Suprapubic skin (tissue), 4 donors: ENCODE results near the gene HOXA4. TPM values are rescaled to one million over a fixed set of nuclear protein-coding genes. Genes with fewer than 3 reads are reported as not detected.

ENCODE experiments used
- DNase-seq, 2 donors: peaks; one replicate each; pipeline ENCODE4 v3.0.0-alpha.2; 2019; ENCODE audit warnings: low spot score in 2 of 2
- H3K27ac ChIP-seq: fragments of 200-600 bp; sonication (generic); one replicate; pipeline ENCODE4 v1.5.1; 2019
- H3K27me3 ChIP-seq: fragments of 200-600 bp; sonication (generic); one replicate; pipeline ENCODE4 v1.5.1; 2019
- H3K36me3 ChIP-seq: fragments of 200-600 bp; sonication (generic); one replicate; pipeline ENCODE4 v1.5.1; 2019
- H3K4me1 ChIP-seq: fragments of 200-600 bp; sonication (generic); one replicate; pipeline ENCODE4 v1.5.1; 2019
- H3K4me3 ChIP-seq: fragments of 200-600 bp; sonication (generic); one replicate; pipeline ENCODE4 v1.5.1; 2019; ENCODE audit warnings: mild to moderate bottlenecking
- H3K9me3 ChIP-seq: fragments of 200-600 bp; sonication (generic); one replicate; pipeline ENCODE4 v1.5.1; 2019
- CTCF ChIP-seq, 2 donors: fragments of 200-600 bp in 1 of 2; fragments of 450-650 bp in 1 of 2; sonication (generic) in 1 of 2; IDR thresholded peaks; one replicate each; pipeline ENCODE4 v1.5.1; 2016 to 2019; ENCODE audit warnings: antibody characterized with exemption in 2 of 2, mild to moderate bottlenecking in 1 of 2, moderate library complexity in 1 of 2
- EP300 ChIP-seq: sonication (generic); formaldehyde crosslinking; IDR thresholded peaks from one replicate; pipeline ENCODE4 v1.6.1; 2017; ENCODE audit warnings: antibody characterized with exemption
- POLR2A ChIP-seq, 2 donors: fragments of 450-650 bp; IDR thresholded peaks; one replicate each; pipeline ENCODE4 v1.6.1; 2017; ENCODE audit warnings: antibody characterized with exemption in 2 of 2, mild to moderate bottlenecking in 2 of 2, moderate library complexity in 2 of 2
- POLR2AphosphoS5 ChIP-seq, 3 donors: sonication (generic); formaldehyde crosslinking; IDR thresholded peaks; one replicate each; pipeline ENCODE4 v1.6.1; 2017; ENCODE audit warnings: antibody characterized with exemption in 3 of 3
- WGBS: methylation state at CpG from one replicate; pipeline ENCODE4 v1.1.5; 2018; 5-methylcytosine and 5-hydroxymethylcytosine counted together
- total RNA-seq, 4 donors: library from RNA; depleted of rRNA; stranded (reverse); fragments of >200 nt; gene quantifications; one replicate each; pipeline ENCODE4 v1.1.0, GENCODE V29; 2016

The HOXA4 gene
- total RNA-seq, 4 donors from 2014 or later, result 1.8 to 4.7 (median 2.5) TPM

DNA sequence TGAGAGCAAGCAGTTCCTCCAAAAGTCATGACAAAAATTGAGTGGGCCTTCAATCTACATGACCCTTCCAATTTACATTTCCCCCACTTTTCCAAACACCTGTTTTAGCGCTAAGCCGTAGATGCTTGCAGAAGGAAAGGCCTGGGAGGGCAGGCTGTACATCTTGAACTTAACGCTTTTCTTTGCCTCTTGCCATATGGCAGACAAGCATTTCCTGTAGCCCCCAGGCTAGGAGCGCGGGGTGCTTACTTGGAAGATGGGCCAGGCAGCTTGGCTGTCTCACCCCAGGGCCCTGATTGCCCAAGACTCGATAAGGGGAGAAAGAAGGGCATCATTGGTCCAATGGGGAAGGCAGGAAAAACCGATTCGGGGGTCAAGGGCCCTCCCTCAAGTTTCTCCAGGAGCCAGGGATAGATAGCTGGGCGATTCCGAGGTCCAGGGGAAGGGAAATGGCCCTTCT lies 41.8 kb upstream of the HOXA4 start:
- 25% methylated on average over 10 of the region's 10 CpGs for WGBS
- H3K9me3 ChIP-seq, result no peaks in the 10 kb centered on the region
- peaks cover 82% of the 10 kb centered on the region for H3K4me1 ChIP-seq
- DNase-seq, result peak; percentile 74 to 79
- peak overlapping the region; percentile 94 for H3K27ac ChIP-seq
- TF ChIP-seq CTCF (IDR thresholded peaks at IDR 0.05) (no peak), POLR2AphosphoS5 (IDR thresholded peaks at IDR 0.05) (no peak), POLR2A (IDR thresholded peaks at IDR 0.05) (no peak), EP300 (no peak)
- H3K27me3 ChIP-seq, result peaks cover 13% of the 10 kb centered on the region
- no peaks in the 10 kb centered on the region for H3K36me3 ChIP-seq
- H3K4me3 ChIP-seq, result peak overlapping the region; percentile 84

- Histone ChIP-seq H3K27ac (peak overlapping the region; percentile 94), H3K36me3 (no peaks in the 10 kb centered on the region), H3K27me3 (peaks cover 16% of the 10 kb centered on the region), H3K4me1 (peaks cover 85% of the 10 kb centered on the region), H3K4me3 (peak overlapping the region; percentile 84), H3K9me3 (no peaks in the 10 kb centered on the region)
- TF ChIP-seq CTCF (IDR thresholded peaks at IDR 0.05) (no peak), POLR2AphosphoS5 (IDR thresholded peaks at IDR 0.05) (no peak), EP300 (no peak), POLR2A (IDR thresholded peaks at IDR 0.05) (no peak)
- peak; percentile 64 to 78 for DNase-seq
- 18% methylated on average over 30 of the region's 30 CpGs for WGBS
Observed at GRCh38 chr7:27171637-27172314, 41.2 kb upstream of the HOXA4 start.

DNA sequence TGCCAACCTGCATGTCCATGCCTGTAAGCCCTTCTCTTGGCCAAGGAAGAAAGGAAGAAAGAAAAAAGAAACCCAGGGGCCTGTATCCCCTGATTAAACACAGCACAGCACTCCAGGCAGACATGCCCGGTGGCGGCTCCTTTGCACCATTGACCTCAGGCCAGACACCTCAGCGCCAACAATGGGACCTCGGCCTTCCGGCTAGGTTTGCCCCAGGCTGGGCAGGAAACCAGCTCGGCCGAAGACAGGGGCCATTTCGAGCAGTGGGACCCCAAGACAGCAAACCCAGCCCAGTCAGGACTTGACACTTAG lies 40.7 kb upstream of the HOXA4 start:
- DNase-seq, result peak in 1 of 2 donors; percentile 65
- H3K27ac ChIP-seq, result peak overlapping the region; percentile 94
- no peaks in the 10 kb centered on the region for H3K36me3 ChIP-seq
- peaks cover 20% of the 10 kb centered on the region for H3K27me3 ChIP-seq
- H3K4me3 ChIP-seq, result peak overlapping the region; percentile 84
- H3K9me3 ChIP-seq, result no peaks in the 10 kb centered on the region
- H3K4me1 ChIP-seq, result peaks cover 87% of the 10 kb centered on the region
- TF ChIP-seq POLR2AphosphoS5 (IDR thresholded peaks at IDR 0.05) (no peak), CTCF (IDR thresholded peaks at IDR 0.05) (no peak), POLR2A (IDR thresholded peaks at IDR 0.05) (no peak), EP300 (no peak)
- 13% methylated on average over 8 of the region's 8 CpGs for WGBS

DNA sequence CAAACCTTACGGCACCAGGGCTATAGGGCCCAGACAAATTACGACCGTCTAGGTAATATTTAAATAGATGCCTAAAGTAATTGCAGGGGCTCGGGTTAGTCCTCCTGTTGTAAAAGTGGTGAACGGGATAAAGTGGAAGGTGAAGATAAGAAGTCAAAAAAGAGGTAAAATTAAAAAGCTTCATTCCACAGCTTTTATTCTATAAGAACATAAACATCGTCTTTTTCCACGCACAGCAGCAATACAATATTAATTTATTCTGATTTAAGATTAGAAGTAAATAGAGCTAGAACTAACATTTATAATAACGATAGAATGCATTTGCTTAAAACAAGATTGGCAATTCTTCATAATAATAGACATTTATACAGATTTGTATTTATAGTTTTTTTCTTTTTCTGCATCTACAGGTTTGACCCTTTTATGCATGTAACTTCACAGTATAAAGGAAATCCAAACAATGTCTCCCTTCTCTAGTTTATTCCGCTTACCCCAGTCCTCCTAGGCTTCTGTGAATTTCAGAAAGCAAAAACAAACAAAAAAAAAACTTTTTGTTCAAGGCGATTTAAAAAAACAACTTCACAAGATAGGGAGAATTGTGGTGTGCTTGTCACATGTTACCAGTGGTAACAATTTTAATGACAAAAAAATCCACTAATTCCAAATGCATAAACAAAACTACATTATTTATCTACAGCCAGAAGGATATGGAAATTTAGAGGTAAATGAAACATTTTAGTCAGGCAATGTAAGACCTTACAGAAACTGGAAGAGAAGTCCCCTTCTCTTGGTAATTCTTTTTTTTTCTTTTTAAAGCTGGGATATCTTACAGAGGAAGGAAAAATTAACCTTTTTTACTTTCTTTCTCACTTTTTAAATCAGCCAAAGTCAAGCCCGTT lies 40.1 kb upstream of the HOXA4 start:
- Histone ChIP-seq H3K27ac (peak overlapping the region; percentile 97), H3K9me3 (no peaks in the 10 kb centered on the region), H3K36me3 (no peaks in the 10 kb centered on the region), H3K27me3 (peaks cover 23% of the 10 kb centered on the region), H3K4me3 (peak overlapping the region; percentile 84), H3K4me1 (peaks cover 90% of the 10 kb centered on the region)
- TF ChIP-seq CTCF (IDR thresholded peaks at IDR 0.05) (no peak), POLR2A (IDR thresholded peaks at IDR 0.05) (no peak), EP300 (no peak), POLR2AphosphoS5 (IDR thresholded peaks at IDR 0.05) (no peak)
- WGBS, result 26% methylated on average over 11 of the region's 11 CpGs
- no peak for DNase-seq
